Naive thymus-derived CD4-positive, alpha-beta T cell (primary cell): Measurements from ENCODE around the gene HDGFL1. TPM values are rescaled to one million over a fixed set of nuclear protein-coding genes. Genes with fewer than 3 reads are reported as not detected.

ENCODE experiments used
- ATAC-seq: fragments of 150-1000 bp; cut with Tn5 transposase; 2 replicates; pipeline ENCODE4 v1.10.0; 2021; ENCODE audit warnings: mild to moderate bottlenecking, moderate library complexity
- CTCF ChIA-PET: fragments of 350-600 bp; sonication (Branson Sonifier 250); formaldehyde crosslinking; loops from one replicate; lab custom pipeline; 2021; ENCODE audit warnings: antibody characterized with exemption; lab: Charles Lee
- POLR2A ChIA-PET: fragments of 350-600 bp; sonication (Branson Sonifier 250); formaldehyde crosslinking; loops from one replicate; lab custom pipeline; 2021; ENCODE audit warnings: antibody characterized with exemption, inconsistent platforms; lab: Charles Lee
- DNase-seq, 9 donors: peaks; one replicate each; pipeline versions ENCODE4 v3.0.0 to v3.0.0-alpha.2; 2020 to 2022; ENCODE audit warnings: mixed read lengths in 1 of 9
- H3K27ac ChIP-seq: one replicate; pipeline ENCODE4 v1.7.0; 2013; ENCODE audit warnings: mild to moderate bottlenecking, low read depth, low read length, moderate library complexity
- H3K27me3 ChIP-seq, 2 donors: one replicate each; pipeline ENCODE4 v1.7.0; 2013; ENCODE audit warnings: low read length in 2 of 2, mild to moderate bottlenecking in 2 of 2, moderate library complexity in 2 of 2; ENCODE audit not compliant: control insufficient read depth in 2 of 2, insufficient read depth in 2 of 2
- H3K36me3 ChIP-seq, 3 experiments: 1 replicate in 2 of 3; 2 replicates in 1 of 3; pipeline ENCODE4 v1.7.0; 2013; ENCODE audit warnings: low read length in 3 of 3, mild to moderate bottlenecking in 3 of 3, moderate library complexity in 1 of 3; ENCODE audit not compliant: insufficient read depth in 3 of 3, control insufficient read depth in 2 of 3
- H3K4me1 ChIP-seq, 2 donors: one replicate each; pipeline ENCODE4 v1.7.0; 2013; ENCODE audit warnings: low read length in 2 of 2, mild to moderate bottlenecking in 2 of 2, moderate library complexity in 1 of 2; ENCODE audit not compliant: control insufficient read depth in 2 of 2, insufficient read depth in 2 of 2
- H3K4me3 ChIP-seq: 2 replicates; pipeline ENCODE4 v1.7.0; 2013; ENCODE audit warnings: mild to moderate bottlenecking, low read length
- H3K9me3 ChIP-seq, 3 experiments: 1 replicate in 2 of 3; 2 replicates in 1 of 3; pipeline ENCODE4 v1.7.0; 2013; ENCODE audit warnings: low read length in 3 of 3; ENCODE audit not compliant: control insufficient read depth in 2 of 3
- H3K27ac Mint-ChIP-seq, 9 donors: one replicate each; pipeline ENCODE4 v1.8.0; 2020 to 2022; ENCODE audit warnings: mixed read lengths in 9 of 9, mild to moderate bottlenecking in 8 of 9, moderate library complexity in 5 of 9, inconsistent platforms in 2 of 9
- H3K27me3 Mint-ChIP-seq, 5 donors: one replicate each; pipeline ENCODE4 v1.8.0; 2021 to 2022; ENCODE audit warnings: mixed read lengths in 5 of 5, mild to moderate bottlenecking in 1 of 5
- H3K36me3 Mint-ChIP-seq, 5 donors: one replicate each; pipeline ENCODE4 v1.8.0; 2020 to 2022; ENCODE audit warnings: mixed read lengths in 5 of 5, mild to moderate bottlenecking in 3 of 5, inconsistent platforms in 1 of 5
- H3K4me1 Mint-ChIP-seq, 7 donors: one replicate each; pipeline ENCODE4 v1.8.0; 2020 to 2022; ENCODE audit warnings: mixed read lengths in 7 of 7, mild to moderate bottlenecking in 3 of 7, inconsistent platforms in 1 of 7
- H3K4me3 Mint-ChIP-seq, 10 donors: one replicate each; pipeline ENCODE4 v1.8.0; 2020 to 2022; ENCODE audit warnings: mild to moderate bottlenecking in 10 of 10, mixed read lengths in 10 of 10, moderate library complexity in 6 of 10, inconsistent platforms in 2 of 10
- H3K9me3 Mint-ChIP-seq, 11 donors: one replicate each; pipeline ENCODE4 v1.8.0; 2020 to 2022; ENCODE audit warnings: mixed read lengths in 11 of 11, mild to moderate bottlenecking in 4 of 11, inconsistent platforms in 1 of 11, moderate library complexity in 1 of 11
- intact Hi-C, 2 donors: fragments of 100-400 bp; cut with micrococcal nuclease; formaldehyde crosslinking; loops; one replicate each; pipeline ENCODE4 v1.15.1; 2023
- polyA plus RNA-seq, 2 donors: library from polyadenylated mRNA; unstranded; fragments of 300-500 nt; fragmentation: Illumina TruSeq; gene quantifications; one replicate each; pipeline ENCODE4 v1.2.3, GENCODE V29; 2021
- total RNA-seq, 6 experiments: library from RNA in 5 of 6; stranded (reverse) in 5 of 6; gene quantifications; 1 replicate in 5 of 6; 2 replicates in 1 of 6; pipeline ENCODE4 v1.2.3 and lab custom pipeline; 2021 to 2026

Gene HDGFL1
- total and polyA plus RNA-seq, 7 experiments from 2014 or later: not detected

DNA sequence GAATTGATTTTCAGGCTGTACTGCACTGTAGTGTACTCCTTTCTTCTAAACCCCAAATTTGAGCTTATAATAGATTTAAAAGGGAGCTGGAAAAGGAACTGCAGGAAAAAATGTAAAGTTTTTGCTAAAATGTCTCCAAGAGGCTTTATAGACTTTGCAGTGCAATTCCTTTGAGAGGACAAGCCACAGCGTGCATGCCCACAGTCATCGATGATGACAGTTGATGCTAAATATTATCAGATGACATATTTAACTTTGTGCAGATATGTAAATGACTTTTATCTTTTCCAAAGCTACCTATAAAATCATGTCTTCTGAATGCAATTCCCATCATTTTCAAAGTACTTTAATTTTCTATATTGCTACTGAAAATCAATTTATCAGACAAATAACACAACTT lies 24.3 kb upstream of the HDGFL1 start:
- ChIA-PET POLR2A (no interaction called here), CTCF (no interaction called here)
- Histone ChIP-seq H3K4me3 (no peak overlapping the region), H3K36me3 (no peaks in the 10 kb centered on the region), H3K4me1 (no peaks in the 10 kb centered on the region), H3K9me3 (no peaks in the 10 kb centered on the region), H3K27ac (no peak overlapping the region), H3K27me3 (no peaks in the 10 kb centered on the region)
- no peaks in the 10 kb centered on the region for H3K36me3 Mint-ChIP-seq
- DNase-seq (no peak), ATAC-seq (no peak)
- H3K27ac Mint-ChIP-seq: no peak overlapping the region
- intact Hi-C loops: no loop called here
- no peaks in the 10 kb centered on the region for H3K27me3 Mint-ChIP-seq
- H3K9me3 Mint-ChIP-seq: peaks cover 0 to 5% (median 0%) of the 10 kb centered on the region in 11 donors
- H3K4me1 Mint-ChIP-seq: no peaks in the 10 kb centered on the region
- no peak overlapping the region for H3K4me3 Mint-ChIP-seq

DNA sequence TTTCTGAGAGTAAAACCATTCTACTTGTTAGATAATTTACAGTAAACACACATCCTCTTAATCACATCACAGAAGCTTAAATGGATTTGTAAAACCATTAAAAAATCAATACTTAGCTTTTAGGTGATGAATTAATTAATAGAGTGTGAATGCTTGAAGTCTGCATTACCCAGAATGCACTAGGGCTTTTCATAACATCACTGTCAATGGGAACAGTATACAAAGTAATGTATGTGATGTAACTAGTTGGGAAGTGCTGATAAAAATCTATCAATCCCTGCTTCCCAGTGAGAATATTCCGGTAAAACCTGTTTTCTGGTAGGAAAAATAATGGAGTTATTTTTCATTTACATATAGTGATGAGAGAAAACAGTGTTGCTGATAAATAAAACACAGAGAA lies 23.1 kb upstream of the HDGFL1 start:
- intact Hi-C loops: no loop called here
- H3K27me3 ChIP-seq: no peaks in the 10 kb centered on the region
- Mint-ChIP-seq H3K4me3 (no peak overlapping the region), H3K4me1 (no peaks in the 10 kb centered on the region), H3K27me3 (no peaks in the 10 kb centered on the region), H3K27ac (no peak overlapping the region), H3K9me3 (peaks cover 0 to 7% (median 0%) of the 10 kb centered on the region in 11 donors), H3K36me3 (no peaks in the 10 kb centered on the region)
- ATAC-seq (no peak), DNase-seq (no peak)
- ChIA-PET POLR2A (no interaction called here), CTCF (no interaction called here)
- H3K4me1 ChIP-seq: no peaks in the 10 kb centered on the region
- H3K9me3 ChIP-seq: no peaks in the 10 kb centered on the region
- no peaks in the 10 kb centered on the region for H3K36me3 ChIP-seq
- no peak overlapping the region for H3K27ac ChIP-seq
- no peak overlapping the region for H3K4me3 ChIP-seq

- Mint-ChIP-seq H3K9me3 (peaks cover 0 to 8% (median 3%) of the 10 kb centered on the region in 11 donors), H3K27ac (no peak overlapping the region), H3K27me3 (no peaks in the 10 kb centered on the region), H3K36me3 (no peaks in the 10 kb centered on the region), H3K4me3 (no peak overlapping the region), H3K4me1 (no peaks in the 10 kb centered on the region)
- ChIA-PET POLR2A (no interaction called here), CTCF (no interaction called here)
- no peak overlapping the region for H3K27ac ChIP-seq
- DNase-seq: no peak
- no peaks in the 10 kb centered on the region for H3K27me3 ChIP-seq
- H3K4me3 ChIP-seq: no peak overlapping the region
- no peaks in the 10 kb centered on the region for H3K9me3 ChIP-seq
- no peak for ATAC-seq
- H3K4me1 ChIP-seq: no peaks in the 10 kb centered on the region
- H3K36me3 ChIP-seq: no peaks in the 10 kb centered on the region
- intact Hi-C loops: no loop called here
Observed at GRCh38 chr6:22550971-22551670, 18.2 kb upstream of the HDGFL1 start.

- Mint-ChIP-seq H3K36me3 (no peaks in the 10 kb centered on the region), H3K27ac (no peak overlapping the region), H3K9me3 (peaks cover 0 to 8% (median 0%) of the 10 kb centered on the region in 11 donors), H3K27me3 (no peaks in the 10 kb centered on the region), H3K4me1 (no peaks in the 10 kb centered on the region), H3K4me3 (no peak overlapping the region)
- Histone ChIP-seq H3K27me3 (no peaks in the 10 kb centered on the region), H3K4me1 (no peaks in the 10 kb centered on the region), H3K4me3 (no peak overlapping the region), H3K9me3 (no peaks in the 10 kb centered on the region), H3K27ac (no peak overlapping the region), H3K36me3 (no peaks in the 10 kb centered on the region)
- ChIA-PET POLR2A (no interaction called here), CTCF (no interaction called here)
- ATAC-seq: no peak
- DNase-seq: no peak
- intact Hi-C loops: no loop called here
Observed at GRCh38 chr6:22556266-22556665, 13.1 kb upstream of the HDGFL1 start.

DNA sequence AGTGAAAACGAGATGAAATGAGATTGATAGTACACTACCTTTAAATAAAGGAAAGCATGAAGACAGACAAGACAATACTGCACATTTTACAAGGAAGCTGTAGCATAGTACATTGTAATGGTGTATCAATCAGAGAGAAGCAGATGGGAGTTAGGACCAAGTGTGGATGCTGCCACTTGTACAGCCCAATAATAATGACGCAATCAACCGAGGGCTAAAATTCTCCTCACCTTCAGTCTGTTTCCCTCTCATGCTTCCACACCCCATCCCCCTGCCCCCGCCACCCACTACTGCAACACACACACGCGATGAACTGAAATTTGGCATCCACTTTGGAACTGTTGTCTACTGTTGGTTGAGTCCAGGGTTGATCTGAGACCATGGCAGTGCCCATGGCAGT lies 12.4 kb upstream of the HDGFL1 start:
- CTCF ChIA-PET: no interaction called here

DNA sequence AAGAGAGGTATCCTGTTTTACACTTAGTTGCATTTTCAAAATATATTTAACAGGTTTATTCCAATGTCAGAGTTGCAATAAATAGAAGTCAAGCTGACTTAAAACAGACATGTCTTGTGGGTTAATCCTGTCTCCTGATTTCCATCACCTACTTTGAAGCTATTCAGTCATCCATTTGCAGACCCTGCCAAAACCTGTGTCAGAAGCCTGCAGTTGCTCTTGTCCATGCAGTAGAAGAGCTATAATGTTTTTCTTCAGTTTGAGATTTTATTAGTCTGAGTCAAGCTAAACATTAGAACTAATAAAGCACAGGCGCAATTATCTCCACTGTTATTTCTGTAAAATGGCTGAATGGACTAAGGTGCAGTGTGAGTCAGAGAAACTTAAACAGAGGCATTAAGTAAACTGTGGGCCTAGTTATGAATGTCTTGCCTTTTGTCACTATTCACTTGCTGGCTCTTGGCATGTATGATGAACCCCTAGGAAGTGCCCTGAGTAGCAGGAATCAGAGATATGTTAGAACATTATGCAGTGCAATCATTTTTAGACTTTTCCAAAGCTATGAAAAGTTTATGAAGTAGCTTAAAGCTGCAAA lies 11.0 kb upstream of the HDGFL1 start:
- ATAC-seq (no peak), DNase-seq (no peak)
- H3K9me3 ChIP-seq: no peaks in the 10 kb centered on the region
- ChIA-PET CTCF (no interaction called here), POLR2A (no interaction called here)
- Mint-ChIP-seq H3K36me3 (no peaks in the 10 kb centered on the region), H3K27ac (no peak overlapping the region), H3K27me3 (no peaks in the 10 kb centered on the region), H3K4me1 (no peaks in the 10 kb centered on the region), H3K4me3 (no peak overlapping the region), H3K9me3 (peaks cover 0 to 3% (median 0%) of the 10 kb centered on the region in 11 donors)
- intact Hi-C loops: no loop called here
- no peaks in the 10 kb centered on the region for H3K4me1 ChIP-seq
- H3K27ac ChIP-seq: no peak overlapping the region
- no peaks in the 10 kb centered on the region for H3K36me3 ChIP-seq
- no peaks in the 10 kb centered on the region for H3K27me3 ChIP-seq
- H3K4me3 ChIP-seq: no peak overlapping the region

More for the DNA sequence above, 12.4 kb upstream of the HDGFL1 start:
- no peak for DNase-seq
- no peak for ATAC-seq
- no peaks in the 10 kb centered on the region for H3K36me3 Mint-ChIP-seq
- Histone ChIP-seq H3K9me3 (no peaks in the 10 kb centered on the region), H3K4me3 (no peak overlapping the region), H3K4me1 (no peaks in the 10 kb centered on the region), H3K27ac (no peak overlapping the region), H3K27me3 (no peaks in the 10 kb centered on the region), H3K36me3 (no peaks in the 10 kb centered on the region)
- H3K27me3 Mint-ChIP-seq: no peaks in the 10 kb centered on the region
- POLR2A ChIA-PET: no interaction called here
- peaks cover 0 to 8% (median 0%) of the 10 kb centered on the region in 11 donors for H3K9me3 Mint-ChIP-seq
- no peak overlapping the region for H3K27ac Mint-ChIP-seq
- H3K4me3 Mint-ChIP-seq: no peak overlapping the region
- intact Hi-C loops: no loop called here
- H3K4me1 Mint-ChIP-seq: no peaks in the 10 kb centered on the region

DNA sequence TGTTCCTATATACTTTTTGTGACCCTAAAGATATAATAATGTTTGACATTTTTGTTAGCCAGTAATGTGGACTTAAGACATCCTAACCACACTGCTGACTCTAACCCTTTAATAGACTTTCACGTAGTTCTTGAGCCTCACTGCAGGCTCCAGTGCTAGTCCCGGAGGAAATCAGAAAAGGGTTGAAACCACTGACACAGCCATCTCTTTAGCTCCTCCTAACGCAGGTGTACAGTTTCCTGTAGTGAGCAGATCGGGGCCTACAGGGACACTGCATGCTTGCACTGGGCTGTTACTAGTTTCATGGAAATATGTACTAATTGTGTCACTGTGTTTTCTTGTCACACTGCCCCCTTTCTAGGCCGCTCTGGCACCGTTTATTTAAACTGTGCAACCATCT lies 512 bp upstream of the HDGFL1 start:
- Histone ChIP-seq H3K4me1 (no peaks in the 10 kb centered on the region), H3K27me3 (no peaks in the 10 kb centered on the region), H3K4me3 (no peak overlapping the region), H3K27ac (no peak overlapping the region), H3K36me3 (no peaks in the 10 kb centered on the region), H3K9me3 (no peaks in the 10 kb centered on the region)
- Mint-ChIP-seq H3K36me3 (no peaks in the 10 kb centered on the region), H3K27me3 (no peaks in the 10 kb centered on the region), H3K4me1 (no peaks in the 10 kb centered on the region), H3K9me3 (peaks cover 0 to 6% (median 0%) of the 10 kb centered on the region in 11 donors), H3K27ac (no peak overlapping the region), H3K4me3 (no peak overlapping the region)
- ATAC-seq (no peak), DNase-seq (no peak)
- intact Hi-C loops: no loop called here
- ChIA-PET POLR2A (no interaction called here), CTCF (no interaction called here)
